OCI-LY7 (cell line): ENCODE measurements around the gene ARHGAP29.

Experiments
- CTCF ChIP-seq: fragments of 200-600 bp; sonication (generic); conservative IDR thresholded peaks from 2 replicates; pipeline ENCODE4 v1.5.1; 2014; ENCODE audit warnings: mild to moderate bottlenecking, antibody characterized with exemption, low read length, moderate library complexity, mixed read lengths
- EZH2phosphoT487 ChIP-seq: fragments of 200-600 bp; sonication (generic); IDR thresholded peaks from 2 replicates; pipeline ENCODE4 v1.6.1; 2018; ENCODE audit warnings: low read depth, borderline replicate concordance, mild to moderate bottlenecking, mixed run types, antibody characterized with exemption, low read length, moderate library complexity, mixed read lengths

GRCh38 chr1:94286864-94287437 lies 49.6 kb upstream of the ARHGAP29 start:
- no peak for TF ChIP-seq CTCF
- no peak for TF ChIP-seq EZH2phosphoT487
